Measurements from ENCODE around the gene TRPV3. TPM values are rescaled to one million over a fixed set of nuclear protein-coding genes. Genes with fewer than 3 reads are reported as not detected.

The TRPV3 gene
- total RNA-seq, 1 donor from 2014 or later: 1.9 TPM

- Histone ChIP-seq H2AFZ (replicated peaks) (no peak overlapping the region), H4K20me1 (ENCODE audit: low read depth) (no peaks in the 10 kb centered on the region), H3K27me3 (no peaks in the 10 kb centered on the region), H3K9ac (no peak overlapping the region), H3K36me3 (no peaks in the 10 kb centered on the region), H3K4me2 (no peak overlapping the region), H3K4me1 (no peaks in the 10 kb centered on the region), H3K79me2 (ENCODE audit: low read depth) (no peaks in the 10 kb centered on the region), H3F3A (ENCODE audit: low read depth) (no peaks in the 10 kb centered on the region), H3K27ac (no peak overlapping the region), H3K9me3 (ENCODE audit: low read depth) (no peaks in the 10 kb centered on the region), H3K4me3 (no peak overlapping the region)
- Mint-ChIP-seq H3K36me3 (peaks cover 7% of the 10 kb centered on the region), H3K4me3 (no peak overlapping the region), H3K4me1 (no peaks in the 10 kb centered on the region), H3K9me3 (no peaks in the 10 kb centered on the region), H3K27me3 (ENCODE audit: insufficient read depth, low read depth) (no peaks in the 10 kb centered on the region), H3K27ac (no peak overlapping the region)
- no peak for DNase-seq (ENCODE audit: low spot score)
- TF ChIP-seq EZH2phosphoT487 (IDR thresholded peaks at IDR 0.05) (no peak), CTCF (IDR thresholded peaks at IDR 0.05) (no peak), EZH2 (IDR thresholded peaks at IDR 0.05) (no peak)
These were observed 14.6 kb upstream of the TRPV3 start for GRCh38 chr17:3572231-3572630.

GRCh38 chr17:3571043-3571900 lies 13.7 kb upstream of the TRPV3 start:
- Mint-ChIP-seq H3K4me3 (no peak overlapping the region), H3K4me1 (no peaks in the 10 kb centered on the region), H3K36me3 (peaks cover 4% of the 10 kb centered on the region), H3K27me3 (ENCODE audit: insufficient read depth, low read depth) (no peaks in the 10 kb centered on the region), H3K27ac (no peak overlapping the region), H3K9me3 (no peaks in the 10 kb centered on the region)
- no peak overlapping the region for H3K4me3 ChIP-seq
- no peaks in the 10 kb centered on the region for H3K79me2 ChIP-seq (ENCODE audit: low read depth)
- no peak overlapping the region for H3K27ac ChIP-seq
- no peak overlapping the region for H3K4me2 ChIP-seq
- H3F3A ChIP-seq (ENCODE audit: low read depth): no peaks in the 10 kb centered on the region
- DNase-seq (ENCODE audit: low spot score): no peak
- H3K27me3 ChIP-seq: no peaks in the 10 kb centered on the region
- no peaks in the 10 kb centered on the region for H4K20me1 ChIP-seq (ENCODE audit: low read depth)
- H3K4me1 ChIP-seq: no peaks in the 10 kb centered on the region
- no peak overlapping the region for H3K9ac ChIP-seq
- no peaks in the 10 kb centered on the region for H3K36me3 ChIP-seq
- no peak overlapping the region for H2AFZ ChIP-seq (replicated peaks)
- TF ChIP-seq EZH2phosphoT487 (IDR thresholded peaks at IDR 0.05) (no peak), CTCF (IDR thresholded peaks at IDR 0.05) (no peak), EZH2 (IDR thresholded peaks at IDR 0.05) (no peak)
- no peaks in the 10 kb centered on the region for H3K9me3 ChIP-seq (ENCODE audit: low read depth)

GRCh38 chr17:3569534-3570137 lies 12.0 kb upstream of the TRPV3 start:
- no peaks in the 10 kb centered on the region for H3K27me3 Mint-ChIP-seq (ENCODE audit: insufficient read depth, low read depth)
- H3K9ac ChIP-seq: no peak overlapping the region
- no peak overlapping the region for H3K4me3 ChIP-seq
- peaks cover 12% of the 10 kb centered on the region for H3K36me3 Mint-ChIP-seq
- no peaks in the 10 kb centered on the region for H3K27me3 ChIP-seq
- no peak overlapping the region for H3K27ac Mint-ChIP-seq
- no peaks in the 10 kb centered on the region for H3K9me3 Mint-ChIP-seq
- no peak for TF ChIP-seq CTCF (IDR thresholded peaks at IDR 0.05)
- no peak for TF ChIP-seq EZH2 (IDR thresholded peaks at IDR 0.05)
- TF ChIP-seq EZH2phosphoT487 (IDR thresholded peaks at IDR 0.05): no peak
- H3K36me3 ChIP-seq: no peaks in the 10 kb centered on the region
- no peaks in the 10 kb centered on the region for H3F3A ChIP-seq (ENCODE audit: low read depth)
- H2AFZ ChIP-seq (replicated peaks): no peak overlapping the region
- no peaks in the 10 kb centered on the region for H3K79me2 ChIP-seq (ENCODE audit: low read depth)
- no peak overlapping the region for H3K4me3 Mint-ChIP-seq
- no peaks in the 10 kb centered on the region for H4K20me1 ChIP-seq (ENCODE audit: low read depth)
- DNase-seq (ENCODE audit: low spot score): no peak
- no peaks in the 10 kb centered on the region for H3K4me1 Mint-ChIP-seq
- no peaks in the 10 kb centered on the region for H3K4me1 ChIP-seq
- no peak overlapping the region for H3K4me2 ChIP-seq
- no peaks in the 10 kb centered on the region for H3K9me3 ChIP-seq (ENCODE audit: low read depth)
- no peak overlapping the region for H3K27ac ChIP-seq

Data from neural progenitor cell (in vitro differentiated cells).